D721Med (cell line): ENCODE data around the gene DPP8.

Experiments used
- DNase-seq: peaks from one replicate; pipeline ENCODE4 v3.0.0; 2011; ENCODE audit warnings: low spot score; ENCODE audit not compliant: insufficient read length
- FAIRE-seq: peaks from 2 replicates; lab custom pipeline; 2011; peaks lifted over from hg19 to GRCh38; lab: Jason Lieb, UNC
- TF ChIP-seq, protein P1 (sequence below): IDR thresholded peaks from 2 replicates; pipeline ENCODE4 v1.5.1; 2012; ENCODE audit warnings: mild to moderate bottlenecking, control low read depth; ENCODE audit not compliant: insufficient read depth; ENCODE audit errors: missing control alignments

DPP8 gene

GRCh38 chr15:65418596-65418995 is 98.9 kb downstream of the DPP8 start:
- FAIRE-seq, result no peak
- TF ChIP-seq, protein P1, sequence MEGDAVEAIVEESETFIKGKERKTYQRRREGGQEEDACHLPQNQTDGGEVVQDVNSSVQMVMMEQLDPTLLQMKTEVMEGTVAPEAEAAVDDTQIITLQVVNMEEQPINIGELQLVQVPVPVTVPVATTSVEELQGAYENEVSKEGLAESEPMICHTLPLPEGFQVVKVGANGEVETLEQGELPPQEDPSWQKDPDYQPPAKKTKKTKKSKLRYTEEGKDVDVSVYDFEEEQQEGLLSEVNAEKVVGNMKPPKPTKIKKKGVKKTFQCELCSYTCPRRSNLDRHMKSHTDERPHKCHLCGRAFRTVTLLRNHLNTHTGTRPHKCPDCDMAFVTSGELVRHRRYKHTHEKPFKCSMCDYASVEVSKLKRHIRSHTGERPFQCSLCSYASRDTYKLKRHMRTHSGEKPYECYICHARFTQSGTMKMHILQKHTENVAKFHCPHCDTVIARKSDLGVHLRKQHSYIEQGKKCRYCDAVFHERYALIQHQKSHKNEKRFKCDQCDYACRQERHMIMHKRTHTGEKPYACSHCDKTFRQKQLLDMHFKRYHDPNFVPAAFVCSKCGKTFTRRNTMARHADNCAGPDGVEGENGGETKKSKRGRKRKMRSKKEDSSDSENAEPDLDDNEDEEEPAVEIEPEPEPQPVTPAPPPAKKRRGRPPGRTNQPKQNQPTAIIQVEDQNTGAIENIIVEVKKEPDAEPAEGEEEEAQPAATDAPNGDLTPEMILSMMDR, result no peak
- DNase-seq, result no peak

DNA sequence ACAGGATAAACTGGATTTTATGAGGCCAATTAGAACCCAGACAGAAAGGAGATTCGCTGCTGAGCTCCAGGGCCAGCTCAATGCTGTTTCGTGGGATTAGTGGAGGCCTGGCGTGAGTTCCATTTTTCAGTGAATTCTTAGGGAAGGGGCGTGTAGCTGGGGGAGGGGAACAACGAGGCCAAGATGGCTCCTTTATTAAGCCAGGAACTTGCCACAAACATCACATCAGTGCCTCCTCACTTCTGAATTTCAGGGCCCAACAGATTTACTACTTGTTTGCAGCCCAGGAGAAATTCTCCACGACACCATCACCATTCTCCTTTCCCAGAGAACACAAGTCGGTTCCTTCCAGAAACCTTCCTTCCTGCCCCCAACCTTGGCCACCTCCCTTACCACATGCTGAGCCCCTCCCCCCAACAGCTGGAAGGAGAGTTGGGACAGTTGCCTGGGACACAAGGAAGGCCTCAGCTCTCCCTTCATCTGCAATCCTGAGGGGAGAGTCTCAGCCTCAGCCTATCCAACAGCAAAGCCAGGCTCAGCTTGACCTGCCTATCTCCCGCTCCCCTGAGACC is 100.6 kb downstream of the DPP8 start:
- FAIRE-seq (no peak), DNase-seq (peak; percentile 66)
- TF ChIP-seq, protein P1, result no peak

GRCh38 chr15:65414841-65415621 is 102.5 kb downstream of the DPP8 start:
- DNase-seq (no peak), FAIRE-seq (no peak)
- TF ChIP-seq, protein P1, result no peak

DNA sequence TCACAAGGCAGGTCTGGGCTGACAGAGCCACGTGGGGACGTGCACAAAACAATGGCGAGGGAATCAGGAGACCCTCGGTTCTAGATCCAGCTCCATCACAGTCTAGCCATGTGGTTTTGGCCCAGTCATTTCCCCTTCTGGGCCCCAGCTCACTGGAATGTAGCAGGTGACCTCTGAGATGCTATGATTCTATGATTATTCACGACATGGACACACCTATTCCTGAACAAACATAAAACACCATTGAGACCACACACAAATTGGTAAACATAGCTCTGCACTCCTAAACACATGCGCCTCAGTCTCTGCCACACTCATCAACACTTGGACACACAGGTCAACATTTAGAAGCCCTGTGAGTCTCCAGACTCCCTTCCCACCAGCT is 103.7 kb downstream of the DPP8 start:
- no peak for FAIRE-seq
- DNase-seq, result no peak
- TF ChIP-seq, protein P1, result no peak

GRCh38 chr15:65413051-65413759 is 104.3 kb downstream of the DPP8 start:
- FAIRE-seq (no peak), DNase-seq (no peak)
- TF ChIP-seq, protein P1, result no peak

GRCh38 chr15:65412556-65412955 is 104.9 kb downstream of the DPP8 start:
- no peak for DNase-seq
- TF ChIP-seq, protein P1, result no peak
- FAIRE-seq, result no peak
